ENCODE measurements around the gene WNT2B.

The WNT2B gene

GRCh38 chr1:112504661-112505399 is 3.9 kb upstream of the WNT2B start:
- H3K4me3 ChIP-seq (replicated peaks; ENCODE audit: insufficient read depth, low read length), result no peak overlapping the region
- DNase-seq (ENCODE audit: low read depth in 1 of 2, low spot score in 1 of 2), result no peak
- H3K27me3 ChIP-seq (ENCODE audit: insufficient read depth, poor library complexity, severe bottlenecking), result peaks cover 73% of the 10 kb centered on the region
- no peak overlapping the region for H3K27ac ChIP-seq (replicated peaks)
- TF ChIP-seq, protein P1, sequence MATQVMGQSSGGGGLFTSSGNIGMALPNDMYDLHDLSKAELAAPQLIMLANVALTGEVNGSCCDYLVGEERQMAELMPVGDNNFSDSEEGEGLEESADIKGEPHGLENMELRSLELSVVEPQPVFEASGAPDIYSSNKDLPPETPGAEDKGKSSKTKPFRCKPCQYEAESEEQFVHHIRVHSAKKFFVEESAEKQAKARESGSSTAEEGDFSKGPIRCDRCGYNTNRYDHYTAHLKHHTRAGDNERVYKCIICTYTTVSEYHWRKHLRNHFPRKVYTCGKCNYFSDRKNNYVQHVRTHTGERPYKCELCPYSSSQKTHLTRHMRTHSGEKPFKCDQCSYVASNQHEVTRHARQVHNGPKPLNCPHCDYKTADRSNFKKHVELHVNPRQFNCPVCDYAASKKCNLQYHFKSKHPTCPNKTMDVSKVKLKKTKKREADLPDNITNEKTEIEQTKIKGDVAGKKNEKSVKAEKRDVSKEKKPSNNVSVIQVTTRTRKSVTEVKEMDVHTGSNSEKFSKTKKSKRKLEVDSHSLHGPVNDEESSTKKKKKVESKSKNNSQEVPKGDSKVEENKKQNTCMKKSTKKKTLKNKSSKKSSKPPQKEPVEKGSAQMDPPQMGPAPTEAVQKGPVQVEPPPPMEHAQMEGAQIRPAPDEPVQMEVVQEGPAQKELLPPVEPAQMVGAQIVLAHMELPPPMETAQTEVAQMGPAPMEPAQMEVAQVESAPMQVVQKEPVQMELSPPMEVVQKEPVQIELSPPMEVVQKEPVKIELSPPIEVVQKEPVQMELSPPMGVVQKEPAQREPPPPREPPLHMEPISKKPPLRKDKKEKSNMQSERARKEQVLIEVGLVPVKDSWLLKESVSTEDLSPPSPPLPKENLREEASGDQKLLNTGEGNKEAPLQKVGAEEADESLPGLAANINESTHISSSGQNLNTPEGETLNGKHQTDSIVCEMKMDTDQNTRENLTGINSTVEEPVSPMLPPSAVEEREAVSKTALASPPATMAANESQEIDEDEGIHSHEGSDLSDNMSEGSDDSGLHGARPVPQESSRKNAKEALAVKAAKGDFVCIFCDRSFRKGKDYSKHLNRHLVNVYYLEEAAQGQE (IDR thresholded peaks at IDR 0.05; ENCODE audit: insufficient replicate concordance, low read depth), result no peak
- TF ChIP-seq, protein P2, sequence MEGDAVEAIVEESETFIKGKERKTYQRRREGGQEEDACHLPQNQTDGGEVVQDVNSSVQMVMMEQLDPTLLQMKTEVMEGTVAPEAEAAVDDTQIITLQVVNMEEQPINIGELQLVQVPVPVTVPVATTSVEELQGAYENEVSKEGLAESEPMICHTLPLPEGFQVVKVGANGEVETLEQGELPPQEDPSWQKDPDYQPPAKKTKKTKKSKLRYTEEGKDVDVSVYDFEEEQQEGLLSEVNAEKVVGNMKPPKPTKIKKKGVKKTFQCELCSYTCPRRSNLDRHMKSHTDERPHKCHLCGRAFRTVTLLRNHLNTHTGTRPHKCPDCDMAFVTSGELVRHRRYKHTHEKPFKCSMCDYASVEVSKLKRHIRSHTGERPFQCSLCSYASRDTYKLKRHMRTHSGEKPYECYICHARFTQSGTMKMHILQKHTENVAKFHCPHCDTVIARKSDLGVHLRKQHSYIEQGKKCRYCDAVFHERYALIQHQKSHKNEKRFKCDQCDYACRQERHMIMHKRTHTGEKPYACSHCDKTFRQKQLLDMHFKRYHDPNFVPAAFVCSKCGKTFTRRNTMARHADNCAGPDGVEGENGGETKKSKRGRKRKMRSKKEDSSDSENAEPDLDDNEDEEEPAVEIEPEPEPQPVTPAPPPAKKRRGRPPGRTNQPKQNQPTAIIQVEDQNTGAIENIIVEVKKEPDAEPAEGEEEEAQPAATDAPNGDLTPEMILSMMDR (IDR thresholded peaks at IDR 0.05; ENCODE audit: insufficient read depth, low read length), result no peak
- TF ChIP-seq SPI1 (IDR thresholded peaks at IDR 0.05; ENCODE audit: borderline replicate concordance, low read depth) (no peak), GABPA (IDR thresholded peaks at IDR 0.05; ENCODE audit: low read depth) (no peak), POLR2AphosphoS5 (IDR thresholded peaks at IDR 0.05; ENCODE audit: low read depth) (no peak)

DNA sequence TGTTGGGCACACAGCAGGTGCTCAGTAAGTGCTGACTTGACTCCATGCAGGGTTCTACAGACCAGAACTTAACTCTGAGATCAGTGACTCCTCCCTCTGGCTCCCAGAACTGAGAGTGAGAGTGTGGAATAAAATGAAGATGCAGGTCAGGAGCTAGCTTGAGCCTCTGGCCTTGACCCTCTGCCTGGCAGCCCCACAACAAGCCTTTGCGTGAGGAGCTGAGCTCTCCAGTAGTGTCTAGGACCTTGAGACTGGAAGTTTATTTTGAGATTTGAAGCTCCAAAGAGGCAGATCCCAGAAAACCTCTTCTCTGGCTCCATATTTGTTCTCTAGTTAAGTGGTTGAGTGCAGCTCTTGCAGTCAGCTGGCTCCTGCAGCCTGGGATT is 3.4 kb upstream of the WNT2B start:
- Histone ChIP-seq H3K27me3 (ENCODE audit: insufficient read depth, poor library complexity, severe bottlenecking) (peaks cover 73% of the 10 kb centered on the region), H3K4me3 (replicated peaks; ENCODE audit: insufficient read depth, low read length) (no peak overlapping the region), H3K27ac (replicated peaks) (no peak overlapping the region)
- TF ChIP-seq, protein P2 (IDR thresholded peaks at IDR 0.05; ENCODE audit: insufficient read depth, low read length), result no peak
- TF ChIP-seq, protein P1 (IDR thresholded peaks at IDR 0.05; ENCODE audit: insufficient replicate concordance, low read depth), result no peak
- TF ChIP-seq SPI1 (IDR thresholded peaks at IDR 0.05; ENCODE audit: borderline replicate concordance, low read depth) (no peak), GABPA (IDR thresholded peaks at IDR 0.05; ENCODE audit: low read depth) (no peak), POLR2AphosphoS5 (IDR thresholded peaks at IDR 0.05; ENCODE audit: low read depth) (no peak)
- DNase-seq (ENCODE audit: low read depth in 1 of 2, low spot score in 1 of 2), result no peak

DNA sequence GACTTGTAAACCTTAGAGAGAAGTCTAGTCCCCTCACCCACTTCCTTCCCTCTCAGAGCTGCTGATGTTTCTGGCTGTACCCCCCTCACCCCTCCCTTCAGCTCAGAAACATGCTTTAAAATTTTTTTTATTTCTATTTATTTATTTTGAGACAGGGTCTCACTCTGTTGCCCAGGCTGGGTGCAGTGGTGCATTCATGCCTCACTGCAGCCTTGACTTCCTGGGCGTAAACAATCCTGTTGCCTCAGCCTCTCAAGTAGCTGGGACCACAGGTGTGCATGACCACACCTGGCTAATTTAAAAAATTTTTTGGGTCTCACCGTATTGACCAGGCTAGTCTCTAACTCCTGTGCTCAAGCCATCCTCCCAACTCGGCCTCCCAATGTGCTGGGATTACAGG is 2.9 kb upstream of the WNT2B start:
- Histone ChIP-seq H3K4me3 (replicated peaks; ENCODE audit: insufficient read depth, low read length) (no peak overlapping the region), H3K27me3 (ENCODE audit: insufficient read depth, poor library complexity, severe bottlenecking) (peaks cover 72% of the 10 kb centered on the region), H3K27ac (replicated peaks) (no peak overlapping the region)
- TF ChIP-seq GABPA (IDR thresholded peaks at IDR 0.05; ENCODE audit: low read depth) (no peak), SPI1 (IDR thresholded peaks at IDR 0.05; ENCODE audit: borderline replicate concordance, low read depth) (no peak), POLR2AphosphoS5 (IDR thresholded peaks at IDR 0.05; ENCODE audit: low read depth) (no peak)
- TF ChIP-seq, protein P1 (IDR thresholded peaks at IDR 0.05; ENCODE audit: insufficient replicate concordance, low read depth), result no peak
- TF ChIP-seq, protein P2 (IDR thresholded peaks at IDR 0.05; ENCODE audit: insufficient read depth, low read length), result no peak
- DNase-seq (ENCODE audit: low read depth in 1 of 2, low spot score in 1 of 2), result no peak
